ENCODE results near the gene TEDC1. TPM values are rescaled to one million over a fixed set of nuclear protein-coding genes. Genes with fewer than 3 reads are reported as not detected.

Gene TEDC1, protein sequence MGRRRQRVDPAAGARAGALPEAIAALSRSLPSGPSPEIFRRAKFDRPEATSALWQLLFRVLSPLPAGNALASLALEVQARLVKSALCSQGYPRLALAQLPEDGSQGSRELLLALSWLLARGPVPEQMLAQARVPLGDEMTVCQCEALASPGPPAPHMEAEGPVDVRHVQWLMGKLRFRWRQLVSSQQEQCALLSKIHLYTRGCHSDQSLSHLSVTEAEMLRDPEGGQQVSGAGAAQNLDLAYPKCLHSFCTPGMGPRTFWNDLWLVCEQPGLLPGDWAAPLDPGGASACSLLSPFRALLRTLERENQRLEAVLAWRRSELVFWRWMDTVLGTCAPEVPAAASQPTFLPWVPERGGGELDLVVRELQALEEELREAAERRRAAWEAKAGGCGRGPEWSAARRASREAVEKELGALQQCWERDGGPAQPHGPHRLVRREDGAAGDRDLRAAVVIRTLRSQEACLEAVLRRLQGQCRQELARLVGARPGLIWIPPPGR
- total RNA-seq = 10 to 100 TPM; 43.3 to 47.6 TPM

DNA sequence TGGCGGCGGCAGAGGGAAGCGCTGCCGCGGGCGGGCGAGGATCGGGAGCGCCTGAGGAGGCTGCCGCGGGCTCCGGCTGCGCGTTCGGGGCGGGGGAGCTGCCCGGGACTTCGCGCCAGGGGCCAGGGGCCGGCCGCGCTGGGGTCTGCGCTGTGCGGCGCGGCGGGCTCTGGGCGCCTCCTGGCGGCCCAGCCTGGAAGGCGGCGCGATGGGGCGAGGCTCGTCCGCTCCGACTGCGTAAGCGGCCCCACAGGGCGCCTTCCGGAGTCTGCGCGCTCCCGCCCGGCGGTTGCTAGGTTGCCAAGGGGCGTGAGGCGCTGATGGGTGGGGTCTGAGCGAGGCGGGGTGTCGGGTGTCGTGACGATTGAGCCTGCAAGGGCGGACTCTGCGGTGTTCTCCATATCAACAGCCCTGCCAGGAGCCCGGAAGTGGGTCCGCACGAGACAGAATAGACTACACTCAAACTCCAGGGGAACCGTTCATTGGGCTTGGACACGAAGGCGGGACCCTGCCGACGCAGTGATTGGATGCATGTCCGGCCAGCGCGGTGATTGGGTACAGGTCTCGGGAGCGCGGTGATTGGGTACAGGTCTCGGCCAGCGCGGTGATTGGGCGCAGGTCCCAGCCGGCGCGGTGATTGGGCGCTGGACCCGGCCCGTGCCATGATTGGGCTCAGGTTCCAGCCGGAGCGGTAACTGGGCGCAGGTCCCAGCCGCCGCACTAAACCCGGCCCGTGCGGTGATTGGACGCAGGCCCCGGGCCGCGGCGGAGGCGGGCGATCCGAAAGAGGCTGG lies at the start of gene TEDC1:
TEDC1 (plus strand) TSS at position 675 of the 794 bp plus-strand sequence. CDS start 130 bp downstream, outside the sequence.
- no peaks in the 10 kb centered on the region for H3K36me3 Mint-ChIP-seq
- H3K4me3 Mint-ChIP-seq = peak within 1 kb of the TSS; percentile 87
- no peaks in the 10 kb centered on the region for H3K9me3 Mint-ChIP-seq
- H3K27ac Mint-ChIP-seq = peak within 1 kb of the TSS; percentile 93
- H3K27me3 Mint-ChIP-seq = no peaks in the 10 kb centered on the region
- DNase-seq (peak; percentile 98), ATAC-seq (ENCODE audit: low read depth) (peak; percentile 78)
- POLR2A ChIA-PET = interaction anchor here (0.7 to 5.7 kb wide), 13 partner anchors 9 to 470 kb away, joined by 3 to 118 read pairs (median 5); partner anchors contain the start of genes BRF1, CDCA4 and TEX22
- peaks cover 15% of the 10 kb centered on the region for H3K4me1 Mint-ChIP-seq

DNA sequence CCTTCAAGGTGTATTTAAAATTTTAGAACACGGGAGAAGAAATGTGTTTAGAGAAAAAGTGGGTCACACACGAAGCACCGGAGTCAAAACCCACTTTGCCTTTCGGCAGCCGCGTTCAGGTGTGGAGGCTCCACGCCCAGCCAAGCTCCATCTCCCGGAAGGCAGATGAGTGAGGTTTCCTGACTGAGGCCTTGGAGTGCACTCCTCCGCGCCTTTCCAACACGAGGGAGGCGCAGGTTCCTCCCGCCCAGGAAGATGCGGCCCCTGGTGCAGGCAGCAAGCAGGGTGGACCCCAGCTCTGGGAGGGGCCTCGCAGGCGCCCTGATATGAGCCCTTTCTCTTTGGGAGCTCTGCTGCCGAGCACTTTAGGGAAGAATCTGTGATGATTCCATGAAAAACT lies 48.9 kb upstream of the TEDC1 start:
- Mint-ChIP-seq H3K27me3 (no peaks in the 10 kb centered on the region), H3K4me3 (no peak overlapping the region), H3K27ac (no peak overlapping the region), H3K36me3 (peaks cover 2% of the 10 kb centered on the region), H3K4me1 (no peaks in the 10 kb centered on the region), H3K9me3 (no peaks in the 10 kb centered on the region)
- DNase-seq (no peak), ATAC-seq (ENCODE audit: low read depth) (no peak)
- POLR2A ChIA-PET = no interaction called here

DNA sequence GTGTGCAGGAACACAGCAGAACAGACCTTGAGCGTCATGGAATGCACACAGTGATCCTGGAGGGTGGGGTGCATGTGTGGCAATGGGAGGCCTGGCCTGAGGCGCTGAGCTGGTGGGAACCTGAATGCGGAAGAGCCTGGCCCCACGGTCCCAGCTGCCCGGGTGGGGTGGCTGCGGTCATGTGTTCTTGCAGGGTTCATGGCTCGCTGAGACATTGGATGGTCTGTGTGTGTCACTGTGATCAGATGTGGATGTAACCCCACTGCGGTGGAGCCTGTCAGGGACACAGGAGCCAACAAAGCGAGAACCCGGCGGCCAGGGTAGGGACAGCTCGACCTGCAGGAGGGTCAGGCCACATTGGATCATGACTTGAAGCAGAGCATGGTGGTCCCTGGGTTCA lies 48.2 kb upstream of the TEDC1 start:
- H3K27me3 Mint-ChIP-seq = no peaks in the 10 kb centered on the region
- H3K36me3 Mint-ChIP-seq = peaks cover 2% of the 10 kb centered on the region
- POLR2A ChIA-PET = no interaction called here
- no peak for DNase-seq
- H3K9me3 Mint-ChIP-seq = no peaks in the 10 kb centered on the region
- no peak for ATAC-seq (ENCODE audit: low read depth)
- no peaks in the 10 kb centered on the region for H3K4me1 Mint-ChIP-seq
- no peak overlapping the region for H3K27ac Mint-ChIP-seq
- H3K4me3 Mint-ChIP-seq = no peak overlapping the region

DNA sequence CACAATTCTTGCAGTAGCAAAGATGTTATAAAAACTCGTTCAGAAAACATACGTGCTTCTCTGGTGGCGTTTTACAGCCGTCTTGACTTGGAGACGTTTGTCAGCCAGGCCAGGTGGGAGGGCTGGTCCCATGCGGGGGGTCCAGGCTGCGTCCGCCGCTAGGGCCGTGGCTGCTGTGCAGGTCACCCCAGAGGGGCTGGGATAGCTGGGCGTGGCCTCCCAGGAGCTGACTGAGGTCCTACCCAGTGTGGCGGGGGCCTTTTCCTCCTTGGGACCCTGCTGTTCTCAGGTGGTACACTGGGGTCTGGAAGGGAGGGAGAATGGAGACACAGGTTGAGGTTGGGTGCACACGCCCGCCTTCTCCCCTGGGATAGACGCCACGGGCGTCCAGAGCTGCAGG lies 46.2 kb upstream of the TEDC1 start:
- DNase-seq = no peak
- Mint-ChIP-seq H3K27ac (no peak overlapping the region), H3K4me3 (no peak overlapping the region), H3K9me3 (no peaks in the 10 kb centered on the region), H3K27me3 (no peaks in the 10 kb centered on the region), H3K4me1 (no peaks in the 10 kb centered on the region), H3K36me3 (peaks cover 2% of the 10 kb centered on the region)
- no peak for ATAC-seq (ENCODE audit: low read depth)
- POLR2A ChIA-PET = no interaction called here

DNA sequence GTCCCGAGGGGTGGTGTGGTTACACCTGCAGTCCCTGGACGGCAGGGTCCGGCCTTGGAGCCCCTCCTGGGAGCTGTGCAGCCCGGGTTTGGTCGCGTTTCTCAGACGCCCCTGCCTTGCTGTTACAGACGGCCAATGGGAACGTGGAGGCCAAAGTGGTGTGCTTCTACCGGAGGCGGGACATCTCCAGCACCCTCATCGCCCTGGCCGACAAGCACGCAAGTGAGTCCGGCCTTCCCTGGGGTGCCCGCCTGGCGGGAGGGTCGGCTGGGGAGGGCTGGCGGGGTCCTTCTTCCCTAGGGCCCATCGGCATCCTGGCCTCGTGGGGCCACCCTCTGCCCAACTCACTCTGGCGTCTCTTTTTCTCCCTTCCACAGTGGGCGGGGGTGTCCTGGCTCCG lies 45.8 kb upstream of the TEDC1 start:
- no peaks in the 10 kb centered on the region for H3K9me3 Mint-ChIP-seq
- no peak for DNase-seq
- no peaks in the 10 kb centered on the region for H3K27me3 Mint-ChIP-seq
- no peak for ATAC-seq (ENCODE audit: low read depth)
- peaks cover 2% of the 10 kb centered on the region for H3K36me3 Mint-ChIP-seq
- POLR2A ChIA-PET = no interaction called here
- no peaks in the 10 kb centered on the region for H3K4me1 Mint-ChIP-seq
- no peak overlapping the region for H3K27ac Mint-ChIP-seq
- no peak overlapping the region for H3K4me3 Mint-ChIP-seq

DNA sequence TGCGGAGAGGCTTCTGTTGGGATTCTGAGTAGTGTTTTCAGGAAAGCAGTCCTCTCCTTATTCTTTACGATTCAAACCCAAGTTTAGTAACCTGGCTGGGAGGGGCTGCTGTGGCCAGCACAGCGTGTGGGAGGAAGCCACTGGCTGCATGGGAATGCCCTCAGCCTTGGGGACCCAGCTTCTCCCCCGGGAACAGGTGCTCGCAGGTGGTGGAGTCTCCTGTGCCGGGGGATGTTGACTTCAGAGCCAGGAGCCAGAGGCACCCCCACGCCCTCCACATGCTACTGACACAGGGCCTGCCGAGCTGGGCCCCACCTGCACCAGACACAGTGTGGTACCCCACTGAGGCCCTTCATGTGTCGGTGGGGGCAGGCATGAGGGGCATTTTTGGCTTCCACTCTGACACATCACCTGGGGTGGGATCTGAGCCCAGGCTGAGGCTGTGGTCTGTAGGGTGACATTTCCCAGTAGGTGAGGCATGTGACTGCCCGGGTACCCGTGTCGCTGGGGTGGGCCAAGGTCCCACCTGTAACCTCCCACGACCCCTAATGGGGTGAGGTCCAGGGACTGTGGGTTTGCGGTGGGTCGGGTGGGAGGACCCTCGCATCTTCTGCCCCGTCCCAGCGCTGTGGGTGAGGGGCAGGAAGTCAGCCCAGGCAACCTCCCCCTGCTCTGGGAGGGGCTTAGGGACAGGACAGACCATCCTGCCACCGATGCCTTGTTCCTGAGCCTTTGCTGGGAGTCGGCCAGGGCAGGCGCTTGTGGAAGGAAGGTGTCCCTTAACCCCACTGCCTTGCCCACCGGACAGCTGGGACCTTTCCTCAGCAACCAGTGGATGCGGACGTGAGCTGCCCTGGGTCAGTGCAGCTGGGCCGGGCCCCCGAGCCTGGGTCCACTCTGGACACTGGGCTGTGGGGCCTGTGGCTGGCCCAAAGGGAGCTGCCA lies 44.9 kb upstream of the TEDC1 start:
- Mint-ChIP-seq H3K4me1 (no peaks in the 10 kb centered on the region), H3K27ac (no peak overlapping the region), H3K9me3 (no peaks in the 10 kb centered on the region), H3K36me3 (peaks cover 2% of the 10 kb centered on the region), H3K4me3 (no peak overlapping the region), H3K27me3 (no peaks in the 10 kb centered on the region)
- POLR2A ChIA-PET = no interaction called here
- ATAC-seq (ENCODE audit: low read depth) (no peak), DNase-seq (no peak)

DNA sequence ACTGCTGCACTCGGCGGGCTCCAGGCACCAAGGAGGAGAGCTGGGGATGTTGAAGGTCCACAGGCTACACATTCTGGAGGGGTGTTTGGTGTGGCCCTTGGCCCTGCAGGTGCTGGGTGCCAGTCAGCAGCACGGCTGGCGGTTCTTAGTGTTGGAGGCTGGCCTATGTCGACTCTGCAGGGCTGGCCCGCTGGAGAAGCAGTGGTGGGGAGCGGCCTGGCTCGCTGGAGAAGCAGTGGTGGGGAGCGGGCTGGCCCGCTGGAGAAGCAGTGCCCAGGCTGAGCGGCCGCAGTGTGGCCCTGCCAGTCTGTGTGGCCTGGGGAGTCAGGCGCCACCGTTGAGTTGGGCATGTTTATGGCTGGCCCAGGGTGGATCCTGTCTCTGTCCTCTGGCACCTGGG lies 44.1 kb upstream of the TEDC1 start:
- no peak overlapping the region for H3K27ac Mint-ChIP-seq
- ATAC-seq (ENCODE audit: low read depth) = no peak
- H3K4me1 Mint-ChIP-seq = no peaks in the 10 kb centered on the region
- no peak overlapping the region for H3K4me3 Mint-ChIP-seq
- no peak for DNase-seq
- H3K27me3 Mint-ChIP-seq = no peaks in the 10 kb centered on the region
- POLR2A ChIA-PET = no interaction called here
- no peaks in the 10 kb centered on the region for H3K36me3 Mint-ChIP-seq
- no peaks in the 10 kb centered on the region for H3K9me3 Mint-ChIP-seq

DNA sequence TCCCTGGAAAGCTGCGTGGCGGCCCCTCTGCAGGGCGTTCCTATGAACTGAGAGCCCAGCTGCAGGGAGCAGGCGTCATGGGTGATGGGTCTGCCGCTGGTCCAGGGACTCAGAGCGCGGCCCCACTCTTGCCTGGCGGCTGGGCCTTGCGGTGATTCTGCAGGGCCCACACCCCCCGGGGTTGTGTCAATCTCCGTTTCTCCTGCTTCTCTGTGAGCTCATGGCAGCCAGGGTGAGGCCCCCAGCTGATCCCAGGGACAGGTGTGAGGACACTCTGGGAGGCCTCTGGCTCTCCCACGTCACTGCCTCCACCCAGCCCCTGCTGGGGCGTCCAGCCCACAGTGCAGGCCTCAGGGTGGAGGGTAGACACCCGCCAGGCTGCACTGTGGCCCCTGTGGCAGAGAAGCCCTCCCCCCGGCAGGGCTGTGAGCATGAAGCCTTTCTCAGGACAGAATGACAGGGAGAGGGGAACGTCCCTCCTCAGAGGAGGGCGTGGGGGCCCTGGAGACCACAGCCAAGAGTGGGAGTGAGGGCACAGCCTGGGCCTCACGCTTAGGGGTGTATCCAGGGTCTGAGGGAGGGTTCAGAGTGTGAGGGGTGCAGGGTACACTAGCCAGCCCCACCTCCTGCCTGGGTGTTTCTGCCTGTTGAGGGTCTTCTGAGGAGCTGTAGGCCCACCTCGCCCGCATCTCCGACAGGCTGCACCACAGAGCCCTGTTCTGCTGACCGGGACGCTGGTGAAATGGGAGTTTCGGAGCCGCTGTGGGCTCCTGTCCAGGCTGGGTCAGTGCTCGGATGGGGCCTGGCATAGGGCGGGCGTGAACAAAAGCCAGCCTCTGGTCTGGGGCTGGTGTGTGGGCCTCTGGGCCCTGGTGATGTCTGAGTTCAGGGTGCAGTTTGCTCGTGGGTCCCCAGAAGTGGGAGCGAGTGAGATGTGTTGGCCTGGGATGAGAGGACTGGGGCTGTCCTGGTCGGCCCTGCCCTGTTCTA lies 43.1 kb upstream of the TEDC1 start:
- no peak overlapping the region for H3K4me3 Mint-ChIP-seq
- ATAC-seq (ENCODE audit: low read depth) (no peak), DNase-seq (no peak)
- no peaks in the 10 kb centered on the region for H3K4me1 Mint-ChIP-seq
- no peaks in the 10 kb centered on the region for H3K27me3 Mint-ChIP-seq
- no peak overlapping the region for H3K27ac Mint-ChIP-seq
- no peaks in the 10 kb centered on the region for H3K9me3 Mint-ChIP-seq
- POLR2A ChIA-PET = interaction anchor here (1.0 kb wide), 1 partner anchor 42 kb away, joined by 3 read pairs; no protein-coding TSS in a partner anchor
- no peaks in the 10 kb centered on the region for H3K36me3 Mint-ChIP-seq

DNA sequence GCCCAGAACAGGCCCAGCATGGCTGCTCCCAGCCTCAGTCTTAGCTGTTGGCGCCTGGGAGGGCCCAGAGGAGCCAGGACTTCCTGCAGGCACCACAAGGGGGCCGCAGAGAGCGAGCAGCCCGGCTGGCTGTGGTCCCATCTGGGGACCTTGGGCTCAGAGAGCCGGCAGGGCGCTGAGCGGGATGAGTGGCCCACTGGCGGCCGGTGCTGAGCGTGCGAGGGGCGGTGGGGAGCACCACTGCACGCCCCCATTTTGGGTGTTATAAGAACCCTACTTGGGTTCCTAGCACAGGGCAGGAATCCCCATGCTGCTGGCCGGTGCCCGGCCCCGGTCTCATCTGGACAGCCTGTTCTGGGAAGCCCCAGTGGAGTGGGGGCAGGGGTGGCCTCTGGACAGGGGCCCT lies 42.3 kb upstream of the TEDC1 start:
- POLR2A ChIA-PET = interaction anchor here (1.0 kb wide), 1 partner anchor 41 kb away, joined by 3 read pairs; no protein-coding TSS in a partner anchor
- ATAC-seq (ENCODE audit: low read depth) (peak; percentile 83), DNase-seq (peak; percentile 78)
- H3K27ac Mint-ChIP-seq = no peak overlapping the region
- H3K4me3 Mint-ChIP-seq = no peak overlapping the region
- no peaks in the 10 kb centered on the region for H3K27me3 Mint-ChIP-seq
- no peaks in the 10 kb centered on the region for H3K4me1 Mint-ChIP-seq
- H3K9me3 Mint-ChIP-seq = no peaks in the 10 kb centered on the region
- no peaks in the 10 kb centered on the region for H3K36me3 Mint-ChIP-seq

DNA sequence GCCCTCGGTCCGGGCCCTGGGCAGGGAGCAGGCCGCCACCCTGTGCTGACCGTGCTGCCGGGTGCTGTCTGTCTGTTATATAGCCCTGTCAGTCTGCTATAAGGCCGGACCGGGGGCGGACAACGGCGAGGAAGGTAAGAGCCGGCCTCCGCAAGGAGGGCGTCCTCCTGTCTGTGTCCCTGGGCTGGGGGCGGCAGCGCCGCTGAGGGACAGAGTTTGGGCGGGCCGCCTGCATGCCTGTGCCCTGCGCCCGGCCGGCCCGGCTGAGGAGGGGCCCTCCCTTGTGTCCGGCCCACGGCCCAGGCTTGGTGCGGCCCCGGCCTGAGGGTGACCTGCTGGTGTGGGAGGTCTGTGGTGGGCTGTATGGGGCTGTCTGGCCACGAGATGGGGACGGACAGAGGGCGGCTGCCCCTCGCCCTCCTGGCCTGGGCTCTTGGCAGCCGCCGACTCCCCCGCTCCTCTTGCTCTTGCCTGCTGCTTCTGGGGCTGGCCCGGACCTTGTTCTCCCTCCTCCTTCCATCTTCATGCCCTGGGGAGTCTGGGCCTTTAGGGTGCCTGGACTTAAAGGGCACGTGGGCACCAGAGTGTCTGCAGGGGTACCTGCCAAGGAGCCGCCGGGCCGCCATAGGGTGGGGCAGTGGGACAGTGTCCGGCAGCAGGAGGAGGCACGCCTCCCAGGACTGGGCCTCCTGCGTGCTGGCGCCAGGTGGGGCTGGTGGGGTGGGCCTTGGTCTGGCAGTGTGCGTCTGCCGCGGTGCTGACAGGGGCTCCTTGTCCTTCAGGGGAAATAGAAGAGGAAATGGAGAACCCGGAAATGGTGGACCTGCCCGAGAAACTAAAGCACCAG lies 41.5 kb upstream of the TEDC1 start:
- Mint-ChIP-seq H3K27me3 (no peaks in the 10 kb centered on the region), H3K4me3 (no peak overlapping the region), H3K36me3 (no peaks in the 10 kb centered on the region), H3K4me1 (no peaks in the 10 kb centered on the region), H3K9me3 (no peaks in the 10 kb centered on the region), H3K27ac (no peak overlapping the region)
- ATAC-seq (ENCODE audit: low read depth) (no peak), DNase-seq (no peak)
- POLR2A ChIA-PET = no interaction called here

DNA sequence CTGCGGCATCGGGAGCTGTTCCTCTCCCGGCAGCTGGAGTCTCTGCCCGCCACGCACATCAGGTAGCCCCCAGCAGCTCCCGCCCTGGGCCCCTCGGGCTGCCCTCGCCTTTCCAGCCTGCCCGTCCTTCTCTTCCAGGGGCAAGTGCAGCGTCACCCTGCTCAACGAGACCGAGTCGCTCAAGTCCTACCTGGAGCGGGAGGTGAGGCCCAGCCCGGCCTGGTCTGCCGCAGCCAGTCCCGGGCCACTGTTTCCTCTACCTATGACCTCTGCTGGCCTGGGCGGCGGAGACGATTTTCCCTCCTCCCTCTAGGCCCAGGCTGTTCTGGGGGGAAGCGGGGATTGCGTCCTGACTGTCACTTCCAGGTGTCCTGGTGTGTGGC lies 40.9 kb upstream of the TEDC1 start:
- Mint-ChIP-seq H3K4me3 (no peak overlapping the region), H3K36me3 (no peaks in the 10 kb centered on the region), H3K27me3 (no peaks in the 10 kb centered on the region), H3K4me1 (no peaks in the 10 kb centered on the region), H3K9me3 (no peaks in the 10 kb centered on the region), H3K27ac (no peak overlapping the region)
- no peak for ATAC-seq (ENCODE audit: low read depth)
- no peak for DNase-seq
- POLR2A ChIA-PET = no interaction called here

Measured in activated naive CD8-positive, alpha-beta T cell treated with anti-CD3 and anti-CD28 coated beads, Interleukin-2, amount 10 ng/mL, durations not matched to agents 7 days and 5 days (primary cell).